ENCODE data around the gene DUOXA2.

The DUOXA2 gene

GRCh38 chr15:45162771-45163507 is 48.8 kb downstream of the DUOXA2 start:
- DNase-seq (ENCODE audit: low spot score): peak; percentile 82

GRCh38 chr15:45163508-45163856 is 49.4 kb downstream of the DUOXA2 start:
- DNase-seq (ENCODE audit: low spot score): no peak

- no peak for DNase-seq (ENCODE audit: low spot score)
Observed at GRCh38 chr15:45164914-45165313, 50.8 kb downstream of the DUOXA2 start.

- DNase-seq (ENCODE audit: low spot score): no peak
Observed at GRCh38 chr15:45165536-45165935, 51.4 kb downstream of the DUOXA2 start.

GRCh38 chr15:45166834-45167630 is 52.9 kb downstream of the DUOXA2 start:
- peak; percentile 85 for DNase-seq (ENCODE audit: low spot score)

GRCh38 chr15:45167631-45168205 is 53.6 kb downstream of the DUOXA2 start:
- no peak for DNase-seq (ENCODE audit: low spot score)

Measured in putamen (tissue), 1 donor.